Muscle layer of duodenum (tissue), 2 donors: ENCODE measurements around the gene LSM7.

Experiments used
- H3K27ac ChIP-seq: one replicate; pipeline ENCODE4 v1.7.0; 2013; ENCODE audit warnings: mild to moderate bottlenecking, low read length
- H3K27me3 ChIP-seq: one replicate; pipeline ENCODE4 v1.7.0; 2013; ENCODE audit warnings: low read depth, mild to moderate bottlenecking, control low read depth, low read length
- H3K36me3 ChIP-seq, 2 donors: one replicate each; pipeline ENCODE4 v1.7.0; 2013; ENCODE audit warnings: low read length in 2 of 2, control low read depth in 1 of 2, mild to moderate bottlenecking in 1 of 2; ENCODE audit not compliant: insufficient read depth in 2 of 2, control insufficient read depth in 1 of 2
- H3K4me1 ChIP-seq, 2 donors: one replicate each; pipeline ENCODE4 v1.7.0; 2013; ENCODE audit warnings: low read length in 2 of 2, mild to moderate bottlenecking in 2 of 2, control low read depth in 1 of 2, moderate library complexity in 1 of 2; ENCODE audit not compliant: insufficient read depth in 2 of 2, control insufficient read depth in 1 of 2
- H3K4me3 ChIP-seq, 2 donors: one replicate each; pipeline ENCODE4 v1.7.0; 2013; ENCODE audit warnings: low read length in 2 of 2, low read depth in 1 of 2, mild to moderate bottlenecking in 1 of 2
- H3K9me3 ChIP-seq, 2 donors: one replicate each; pipeline ENCODE4 v1.7.0; 2013; ENCODE audit warnings: low read length in 2 of 2, control low read depth in 1 of 2, mild to moderate bottlenecking in 1 of 2; ENCODE audit not compliant: control insufficient read depth in 1 of 2
- donor health status: healthy.

The LSM7 gene

GRCh38 chr19:2315818-2316353, 12.5 kb downstream of the LSM7 start:
- no peak overlapping the region for H3K4me3 ChIP-seq
- no peaks in the 10 kb centered on the region for H3K4me1 ChIP-seq
- H3K27me3 ChIP-seq, result no peaks in the 10 kb centered on the region
- no peak overlapping the region for H3K27ac ChIP-seq
- H3K9me3 ChIP-seq, result peaks cover 4 to 5% of the 10 kb centered on the region in 2 donors
- no peaks in the 10 kb centered on the region for H3K36me3 ChIP-seq

GRCh38 chr19:2315121-2315817, 13.1 kb downstream of the LSM7 start:
- no peaks in the 10 kb centered on the region for H3K27me3 ChIP-seq
- H3K27ac ChIP-seq, result no peak overlapping the region
- H3K4me1 ChIP-seq, result no peaks in the 10 kb centered on the region
- H3K4me3 ChIP-seq, result no peak overlapping the region
- peaks cover 4 to 5% of the 10 kb centered on the region in 2 donors for H3K9me3 ChIP-seq
- H3K36me3 ChIP-seq, result no peaks in the 10 kb centered on the region

GRCh38 chr19:2312820-2313501, 15.4 kb downstream of the LSM7 start:
- Histone ChIP-seq H3K36me3 (no peaks in the 10 kb centered on the region), H3K27me3 (peaks cover 6% of the 10 kb centered on the region), H3K27ac (no peak overlapping the region), H3K9me3 (peaks cover 4 to 5% of the 10 kb centered on the region in 2 donors), H3K4me1 (peaks cover 0 to 4% of the 10 kb centered on the region in 2 donors), H3K4me3 (no peak overlapping the region)

GRCh38 chr19:2311093-2311492, 17.3 kb downstream of the LSM7 start:
- Histone ChIP-seq H3K9me3 (peaks cover 4 to 5% of the 10 kb centered on the region in 2 donors), H3K36me3 (no peaks in the 10 kb centered on the region), H3K4me1 (peaks cover 0 to 8% of the 10 kb centered on the region in 2 donors), H3K4me3 (no peak overlapping the region), H3K27ac (no peak overlapping the region), H3K27me3 (peaks cover 22% of the 10 kb centered on the region)

GRCh38 chr19:2309734-2310362, 18.5 kb downstream of the LSM7 start:
- Histone ChIP-seq H3K9me3 (peaks cover 0 to under 1% of the 10 kb centered on the region in 2 donors), H3K4me1 (peaks cover 0 to 8% of the 10 kb centered on the region in 2 donors), H3K27ac (no peak overlapping the region), H3K4me3 (no peak overlapping the region), H3K27me3 (peaks cover 24% of the 10 kb centered on the region), H3K36me3 (no peaks in the 10 kb centered on the region)

GRCh38 chr19:2308114-2308556, 20.3 kb downstream of the LSM7 start, which contains the start of gene LINGO3:
TSS of gene LINGO3 (minus strand) at chr19:2308154. CDS start at chr19:2291776, 16,378 bp downstream.
- H3K27me3 ChIP-seq, result peaks cover 24% of the 10 kb centered on the region
- no peak within 1 kb of the TSS for H3K27ac ChIP-seq
- H3K36me3 ChIP-seq, result no peaks in the 10 kb centered on the region
- peaks cover 0 to 8% of the 10 kb centered on the region in 2 donors for H3K4me1 ChIP-seq
- H3K4me3 ChIP-seq, result no peak within 1 kb of the TSS
- no peaks in the 10 kb centered on the region for H3K9me3 ChIP-seq

- Histone ChIP-seq H3K36me3 (no peaks in the 10 kb centered on the region), H3K4me1 (peaks cover 0 to 12% of the 10 kb centered on the region in 2 donors), H3K4me3 (no peak overlapping the region), H3K27me3 (peaks cover 27% of the 10 kb centered on the region), H3K27ac (no peak overlapping the region), H3K9me3 (no peaks in the 10 kb centered on the region)
Measured at GRCh38 chr19:2307518-2308012, 20.8 kb downstream of the LSM7 start.

- Histone ChIP-seq H3K4me1 (peaks cover 0 to 16% of the 10 kb centered on the region in 2 donors), H3K27me3 (peaks cover 27% of the 10 kb centered on the region), H3K27ac (no peak overlapping the region), H3K36me3 (no peaks in the 10 kb centered on the region), H3K9me3 (no peaks in the 10 kb centered on the region), H3K4me3 (no peak overlapping the region)
Measured at GRCh38 chr19:2306971-2307370, 21.4 kb downstream of the LSM7 start.

GRCh38 chr19:2306281-2306806, 22.0 kb downstream of the LSM7 start:
- no peak overlapping the region for H3K4me3 ChIP-seq
- H3K27ac ChIP-seq, result no peak overlapping the region
- no peaks in the 10 kb centered on the region for H3K36me3 ChIP-seq
- H3K9me3 ChIP-seq, result no peaks in the 10 kb centered on the region
- peaks cover 27% of the 10 kb centered on the region for H3K27me3 ChIP-seq
- H3K4me1 ChIP-seq, result peaks cover 0 to 16% of the 10 kb centered on the region in 2 donors

- Histone ChIP-seq H3K9me3 (no peaks in the 10 kb centered on the region), H3K27ac (no peak overlapping the region), H3K27me3 (peaks cover 27% of the 10 kb centered on the region), H3K36me3 (no peaks in the 10 kb centered on the region), H3K4me1 (peaks cover 0 to 16% of the 10 kb centered on the region in 2 donors), H3K4me3 (no peak overlapping the region)
Measured at GRCh38 chr19:2305452-2306280, 22.7 kb downstream of the LSM7 start.
